Measurements from ENCODE around the gene CRYAB. TPM values are rescaled to one million over a fixed set of nuclear protein-coding genes. Genes with fewer than 3 reads are reported as not detected.

Gene CRYAB
- total RNA-seq, 3 donors from 2014 or later (not counting 1 experiment from before 2014, with no cell fraction given), result not detected

DNA sequence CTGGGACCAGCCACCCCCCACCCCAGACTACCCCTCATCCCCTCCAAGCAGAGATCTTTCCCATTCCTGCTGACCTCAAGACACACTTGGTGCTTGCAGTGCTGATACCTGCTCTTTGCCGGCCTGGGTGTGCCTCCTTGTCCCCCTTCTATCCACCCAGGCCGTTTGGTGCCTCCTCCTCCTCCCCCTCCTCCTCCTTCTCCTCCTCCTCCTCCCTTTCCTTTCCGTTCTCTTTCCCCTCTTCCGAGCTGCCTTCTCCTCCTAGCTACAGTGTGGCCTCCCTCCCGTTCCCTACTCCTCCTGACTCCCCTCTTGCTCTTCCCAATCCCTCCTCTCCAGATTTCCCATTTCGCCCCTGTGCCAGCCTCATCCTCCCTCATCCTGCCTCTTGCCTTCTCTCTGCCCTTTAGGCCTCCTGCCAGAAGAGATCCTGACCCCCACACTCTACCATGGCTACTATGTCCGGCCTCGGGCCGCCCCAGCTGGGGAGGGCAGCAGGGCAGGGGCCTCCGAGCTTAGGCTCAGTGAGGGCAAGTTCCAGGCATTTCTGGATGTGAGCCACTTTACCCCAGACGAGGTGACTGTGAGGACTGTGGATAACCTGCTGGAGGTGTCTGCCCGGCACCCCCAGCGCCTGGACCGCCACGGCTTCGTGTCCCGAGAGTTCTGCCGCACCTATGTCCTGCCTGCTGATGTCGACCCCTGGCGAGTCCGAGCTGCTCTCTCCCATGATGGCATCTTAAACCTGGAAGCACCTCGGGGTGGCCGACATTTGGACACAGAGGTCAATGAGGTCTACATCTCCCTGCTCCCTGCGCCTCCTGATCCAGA, 1.7 kb upstream of the CRYAB start:
- intact Hi-C loops (cut with micrococcal nuclease), result no loop called here
- no peak for DNase-seq
- Mint-ChIP-seq H3K27me3 (ENCODE audit: low read depth in 2 of 2) (peaks cover 56% of the 10 kb centered on the region in 2 donors), H3K9me3 (no peaks in the 10 kb centered on the region), H3K36me3 (no peaks in the 10 kb centered on the region), H3K4me1 (no peaks in the 10 kb centered on the region), H3K4me3 (no peak overlapping the region), H3K27ac (no peak overlapping the region)
- Histone ChIP-seq H3K4me1 (ENCODE audit: control insufficient read depth, insufficient read depth, low read length) (no peaks in the 10 kb centered on the region), H3K9me3 (ENCODE audit: control insufficient read depth, insufficient read depth, low read length) (no peaks in the 10 kb centered on the region), H3K27me3 (ENCODE audit: control insufficient read depth, insufficient read depth, low read length) (peaks cover 15% of the 10 kb centered on the region), H3K27ac (ENCODE audit: low read length) (no peak overlapping the region), H3K36me3 (ENCODE audit: control insufficient read depth, insufficient read depth, low read length) (no peaks in the 10 kb centered on the region), H3K4me3 (ENCODE audit: low read length) (no peak overlapping the region)
- TF ChIP-seq, protein P1, sequence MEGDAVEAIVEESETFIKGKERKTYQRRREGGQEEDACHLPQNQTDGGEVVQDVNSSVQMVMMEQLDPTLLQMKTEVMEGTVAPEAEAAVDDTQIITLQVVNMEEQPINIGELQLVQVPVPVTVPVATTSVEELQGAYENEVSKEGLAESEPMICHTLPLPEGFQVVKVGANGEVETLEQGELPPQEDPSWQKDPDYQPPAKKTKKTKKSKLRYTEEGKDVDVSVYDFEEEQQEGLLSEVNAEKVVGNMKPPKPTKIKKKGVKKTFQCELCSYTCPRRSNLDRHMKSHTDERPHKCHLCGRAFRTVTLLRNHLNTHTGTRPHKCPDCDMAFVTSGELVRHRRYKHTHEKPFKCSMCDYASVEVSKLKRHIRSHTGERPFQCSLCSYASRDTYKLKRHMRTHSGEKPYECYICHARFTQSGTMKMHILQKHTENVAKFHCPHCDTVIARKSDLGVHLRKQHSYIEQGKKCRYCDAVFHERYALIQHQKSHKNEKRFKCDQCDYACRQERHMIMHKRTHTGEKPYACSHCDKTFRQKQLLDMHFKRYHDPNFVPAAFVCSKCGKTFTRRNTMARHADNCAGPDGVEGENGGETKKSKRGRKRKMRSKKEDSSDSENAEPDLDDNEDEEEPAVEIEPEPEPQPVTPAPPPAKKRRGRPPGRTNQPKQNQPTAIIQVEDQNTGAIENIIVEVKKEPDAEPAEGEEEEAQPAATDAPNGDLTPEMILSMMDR (IDR thresholded peaks at IDR 0.05), result no peak
- no peak for ATAC-seq
- 84% methylated on average over 24 of the region's 24 CpGs for WGBS (ENCODE audit: insufficient coverage)

DNA sequence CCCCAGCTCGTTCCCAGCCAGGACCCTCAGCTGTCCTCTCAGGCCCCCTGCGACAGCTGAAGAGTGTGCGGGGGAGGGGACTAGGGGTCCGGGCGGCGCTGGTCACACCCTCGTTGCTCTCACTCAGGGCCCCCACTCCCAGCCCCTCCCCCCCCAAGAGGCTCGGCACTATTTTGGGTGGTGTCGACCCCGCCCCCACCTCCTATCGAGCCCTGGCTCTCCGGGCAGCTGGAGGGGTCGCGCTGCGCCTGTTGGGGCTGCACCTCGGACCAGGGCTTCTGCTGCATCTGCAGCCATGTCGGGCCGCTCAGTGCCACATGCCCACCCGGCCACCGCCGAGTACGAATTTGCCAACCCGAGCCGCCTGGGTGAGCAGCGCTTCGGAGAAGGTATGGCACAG, 965 bp upstream of the CRYAB start, which contains the start of gene HSPB2:
TSS of gene HSPB2 (plus strand) at position 200 of the 400 bp plus-strand sequence. CDS start at position 296, 96 bp downstream.
- Histone ChIP-seq H3K27me3 (ENCODE audit: control insufficient read depth, insufficient read depth, low read length) (peaks cover 15% of the 10 kb centered on the region), H3K27ac (ENCODE audit: low read length) (no peak within 1 kb of the TSS), H3K9me3 (ENCODE audit: control insufficient read depth, insufficient read depth, low read length) (no peaks in the 10 kb centered on the region), H3K36me3 (ENCODE audit: control insufficient read depth, insufficient read depth, low read length) (no peaks in the 10 kb centered on the region), H3K4me1 (ENCODE audit: control insufficient read depth, insufficient read depth, low read length) (no peaks in the 10 kb centered on the region), H3K4me3 (ENCODE audit: low read length) (no peak within 1 kb of the TSS)
- no peaks in the 10 kb centered on the region for H3K36me3 Mint-ChIP-seq
- no peak for DNase-seq
- no peaks in the 10 kb centered on the region for H3K4me1 Mint-ChIP-seq
- ATAC-seq, result no peak
- no peak within 1 kb of the TSS for H3K4me3 Mint-ChIP-seq
- TF ChIP-seq, protein P1 (IDR thresholded peaks at IDR 0.05), result no peak
- WGBS (ENCODE audit: insufficient coverage), result 15% methylated on average over 26 of the region's 26 CpGs
- no peak within 1 kb of the TSS for H3K27ac Mint-ChIP-seq
- intact Hi-C loops (cut with micrococcal nuclease), result no loop called here
- peaks cover 59 to 60% of the 10 kb centered on the region in 2 donors for H3K27me3 Mint-ChIP-seq (ENCODE audit: low read depth in 2 of 2)
- no peaks in the 10 kb centered on the region for H3K9me3 Mint-ChIP-seq

- Histone ChIP-seq H3K4me3 (ENCODE audit: low read length) (no peak overlapping the region), H3K9me3 (ENCODE audit: control insufficient read depth, insufficient read depth, low read length) (no peaks in the 10 kb centered on the region), H3K27ac (ENCODE audit: low read length) (no peak overlapping the region), H3K27me3 (ENCODE audit: control insufficient read depth, insufficient read depth, low read length) (peaks cover 15% of the 10 kb centered on the region), H3K36me3 (ENCODE audit: control insufficient read depth, insufficient read depth, low read length) (no peaks in the 10 kb centered on the region), H3K4me1 (ENCODE audit: control insufficient read depth, insufficient read depth, low read length) (no peaks in the 10 kb centered on the region)
- DNase-seq (no peak), ATAC-seq (no peak)
- intact Hi-C loops (cut with micrococcal nuclease), result no loop called here
- Mint-ChIP-seq H3K9me3 (no peaks in the 10 kb centered on the region), H3K27me3 (ENCODE audit: low read depth in 2 of 2) (peaks cover 48 to 58% of the 10 kb centered on the region in 2 donors), H3K4me1 (no peaks in the 10 kb centered on the region), H3K27ac (no peak overlapping the region), H3K36me3 (no peaks in the 10 kb centered on the region), H3K4me3 (no peak overlapping the region)
- 86% methylated on average over 9 of the region's 9 CpGs for WGBS (ENCODE audit: insufficient coverage)
- TF ChIP-seq, protein P1 (IDR thresholded peaks at IDR 0.05), result no peak
These were observed 651 bp downstream of the CRYAB start for GRCh38 chr11:111910676-111911562.

All from natural killer cell (primary cell).